AG09309 (cell line): ENCODE results near the gene GPR33.

Source experiments
- DNase-seq: peaks from one replicate; pipeline ENCODE4 v3.0.0-alpha.2; 2010; ENCODE audit warnings: low read depth
- H3K4me3 ChIP-seq: 2 replicates; pipeline ENCODE4 v1.5.1; 2011; ENCODE audit warnings: mild to moderate bottlenecking, low read depth, low read length, moderate library complexity; ENCODE audit not compliant: control insufficient read depth
- CTCF ChIP-seq: IDR thresholded peaks from 2 replicates; pipeline ENCODE4 v1.5.1; 2011; ENCODE audit warnings: mild to moderate bottlenecking, low read depth, low read length, inconsistent platforms; ENCODE audit not compliant: insufficient read depth, control insufficient read depth; ENCODE audit errors: missing control alignments

Gene GPR33, protein sequence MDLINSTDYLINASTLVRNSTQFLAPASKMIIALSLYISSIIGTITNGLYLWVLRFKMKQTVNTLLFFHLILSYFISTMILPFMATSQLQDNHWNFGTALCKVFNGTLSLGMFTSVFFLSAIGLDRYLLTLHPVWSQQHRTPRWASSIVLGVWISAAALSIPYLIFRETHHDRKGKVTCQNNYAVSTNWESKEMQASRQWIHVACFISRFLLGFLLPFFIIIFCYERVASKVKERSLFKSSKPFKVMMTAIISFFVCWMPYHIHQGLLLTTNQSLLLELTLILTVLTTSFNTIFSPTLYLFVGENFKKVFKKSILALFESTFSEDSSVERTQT

GRCh38 chr14:31487886-31488285 is at the start of gene GPR33:
Gene GPR33 (minus strand): TSS chr14:31488039. CDS start chr14:31483965, 4,074 bp downstream.
- DNase-seq = no peak
- TF ChIP-seq CTCF = no peak

GRCh38 chr14:31536201-31536960 is 48.5 kb upstream of the GPR33 start:
- no peak overlapping the region for H3K4me3 ChIP-seq
- no peak for DNase-seq
- no peak for TF ChIP-seq CTCF

More at GRCh38 chr14:31487886-31488285, at the start of gene GPR33:
- no peak within 1 kb of the TSS for H3K4me3 ChIP-seq

- no peak overlapping the region for H3K4me3 ChIP-seq
- DNase-seq = no peak
- no peak for TF ChIP-seq CTCF
Measured at GRCh38 chr14:31530136-31530535, 42.3 kb upstream of the GPR33 start.

DNA sequence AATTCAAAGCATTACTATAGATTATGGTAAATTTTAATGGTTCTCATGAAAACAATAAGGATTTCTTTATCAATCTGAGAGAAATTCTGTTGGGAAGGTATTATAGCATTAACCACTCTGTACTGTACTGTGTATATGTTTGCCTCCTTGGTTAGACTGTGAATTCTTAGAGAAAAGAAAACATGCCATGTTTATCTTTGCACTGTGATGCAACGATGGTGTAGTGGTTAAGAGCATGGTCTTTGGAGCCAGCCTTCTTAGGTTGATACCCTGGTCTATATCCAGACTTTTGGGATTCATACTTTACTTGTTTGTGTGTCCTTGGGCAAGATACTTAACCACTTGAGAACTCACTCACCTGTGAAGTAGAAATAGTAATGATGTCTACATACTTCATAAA is 41.2 kb upstream of the GPR33 start:
- TF ChIP-seq CTCF = no peak
- no peak overlapping the region for H3K4me3 ChIP-seq
- DNase-seq = no peak

DNA sequence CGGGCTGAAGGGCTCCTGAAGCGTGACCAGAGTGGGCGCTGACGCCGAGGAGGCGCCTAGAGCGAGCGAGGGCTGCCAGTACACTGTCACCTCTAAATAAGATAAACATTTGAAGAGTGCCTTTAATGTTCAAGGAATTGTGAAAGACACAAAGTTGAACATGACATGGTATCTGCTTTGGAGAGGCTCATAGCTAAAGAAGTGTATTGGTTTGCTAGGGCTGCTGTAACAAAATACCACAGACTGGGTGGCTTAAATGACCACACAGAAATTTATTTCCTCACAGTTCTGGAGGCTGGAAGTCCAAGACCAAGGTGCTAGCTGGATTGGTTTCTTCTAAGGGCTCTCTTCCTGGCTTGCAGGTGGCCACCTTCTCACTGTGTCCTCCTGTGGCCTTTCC is 39.7 kb upstream of the GPR33 start:
- no peak overlapping the region for H3K4me3 ChIP-seq
- DNase-seq = no peak
- TF ChIP-seq CTCF = no peak

DNA sequence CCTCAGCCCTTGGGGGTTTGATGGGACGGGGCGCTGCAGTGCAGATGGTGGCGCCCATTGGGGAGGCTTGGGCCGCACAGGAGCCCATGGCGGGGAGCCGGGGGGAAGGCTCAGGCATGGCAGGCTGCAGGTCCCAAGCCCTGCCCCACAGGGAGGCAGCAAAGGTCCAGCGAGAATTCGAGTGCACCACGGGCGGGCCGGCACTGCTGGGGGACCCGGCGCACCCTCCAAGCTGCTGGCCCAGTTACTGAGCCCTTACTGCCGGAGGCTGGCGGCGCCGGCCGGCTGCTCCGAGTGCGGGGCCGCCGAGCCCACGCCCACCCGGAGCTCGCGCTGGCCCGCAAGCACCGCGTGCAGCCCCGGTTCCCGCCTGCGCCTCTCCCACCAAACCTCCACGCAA is 39.2 kb upstream of the GPR33 start:
- no peak overlapping the region for H3K4me3 ChIP-seq
- no peak for TF ChIP-seq CTCF
- DNase-seq = no peak
